Choroid plexus epithelial cell (primary cell): ENCODE results near the gene DEPDC5.

Experiments
- DNase-seq: peaks from one replicate; pipeline ENCODE4 v3.0.0-alpha.2; 2010; ENCODE audit warnings: low read depth
- H3K4me3 ChIP-seq: 2 replicates; pipeline ENCODE4 v1.5.1; 2011; ENCODE audit warnings: low read depth, mild to moderate bottlenecking, control low read depth, low read length, moderate library complexity
- TF ChIP-seq, protein P1 (sequence below): conservative IDR thresholded peaks from 2 replicates; pipeline ENCODE4 v1.5.1; 2011; ENCODE audit warnings: low read depth, mild to moderate bottlenecking, control low read depth, inconsistent platforms, low read length, moderate library complexity

The DEPDC5 gene

DNA sequence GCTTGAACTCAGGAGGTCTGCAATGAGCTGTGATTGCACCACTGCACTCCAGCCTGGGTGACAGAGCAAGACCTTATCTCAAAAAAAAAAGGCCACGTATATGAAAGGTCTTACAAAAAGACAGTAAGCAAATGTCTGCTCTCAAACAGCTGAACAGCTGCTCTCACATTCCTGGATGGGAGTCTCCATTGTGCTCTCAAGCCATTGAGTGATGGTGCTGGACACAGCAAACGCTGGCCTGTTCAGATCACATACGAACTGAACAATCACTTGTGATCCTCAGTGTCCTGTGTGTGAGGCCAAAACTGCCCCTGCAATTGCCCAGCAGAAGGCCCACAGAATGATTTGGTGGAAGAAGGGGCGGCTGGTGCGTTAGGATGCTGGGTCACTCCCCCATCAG is 156.2 kb downstream of the DEPDC5 start:
- no peak for DNase-seq
- TF ChIP-seq, protein P1, sequence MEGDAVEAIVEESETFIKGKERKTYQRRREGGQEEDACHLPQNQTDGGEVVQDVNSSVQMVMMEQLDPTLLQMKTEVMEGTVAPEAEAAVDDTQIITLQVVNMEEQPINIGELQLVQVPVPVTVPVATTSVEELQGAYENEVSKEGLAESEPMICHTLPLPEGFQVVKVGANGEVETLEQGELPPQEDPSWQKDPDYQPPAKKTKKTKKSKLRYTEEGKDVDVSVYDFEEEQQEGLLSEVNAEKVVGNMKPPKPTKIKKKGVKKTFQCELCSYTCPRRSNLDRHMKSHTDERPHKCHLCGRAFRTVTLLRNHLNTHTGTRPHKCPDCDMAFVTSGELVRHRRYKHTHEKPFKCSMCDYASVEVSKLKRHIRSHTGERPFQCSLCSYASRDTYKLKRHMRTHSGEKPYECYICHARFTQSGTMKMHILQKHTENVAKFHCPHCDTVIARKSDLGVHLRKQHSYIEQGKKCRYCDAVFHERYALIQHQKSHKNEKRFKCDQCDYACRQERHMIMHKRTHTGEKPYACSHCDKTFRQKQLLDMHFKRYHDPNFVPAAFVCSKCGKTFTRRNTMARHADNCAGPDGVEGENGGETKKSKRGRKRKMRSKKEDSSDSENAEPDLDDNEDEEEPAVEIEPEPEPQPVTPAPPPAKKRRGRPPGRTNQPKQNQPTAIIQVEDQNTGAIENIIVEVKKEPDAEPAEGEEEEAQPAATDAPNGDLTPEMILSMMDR: no peak
- no peak overlapping the region for H3K4me3 ChIP-seq

DNA sequence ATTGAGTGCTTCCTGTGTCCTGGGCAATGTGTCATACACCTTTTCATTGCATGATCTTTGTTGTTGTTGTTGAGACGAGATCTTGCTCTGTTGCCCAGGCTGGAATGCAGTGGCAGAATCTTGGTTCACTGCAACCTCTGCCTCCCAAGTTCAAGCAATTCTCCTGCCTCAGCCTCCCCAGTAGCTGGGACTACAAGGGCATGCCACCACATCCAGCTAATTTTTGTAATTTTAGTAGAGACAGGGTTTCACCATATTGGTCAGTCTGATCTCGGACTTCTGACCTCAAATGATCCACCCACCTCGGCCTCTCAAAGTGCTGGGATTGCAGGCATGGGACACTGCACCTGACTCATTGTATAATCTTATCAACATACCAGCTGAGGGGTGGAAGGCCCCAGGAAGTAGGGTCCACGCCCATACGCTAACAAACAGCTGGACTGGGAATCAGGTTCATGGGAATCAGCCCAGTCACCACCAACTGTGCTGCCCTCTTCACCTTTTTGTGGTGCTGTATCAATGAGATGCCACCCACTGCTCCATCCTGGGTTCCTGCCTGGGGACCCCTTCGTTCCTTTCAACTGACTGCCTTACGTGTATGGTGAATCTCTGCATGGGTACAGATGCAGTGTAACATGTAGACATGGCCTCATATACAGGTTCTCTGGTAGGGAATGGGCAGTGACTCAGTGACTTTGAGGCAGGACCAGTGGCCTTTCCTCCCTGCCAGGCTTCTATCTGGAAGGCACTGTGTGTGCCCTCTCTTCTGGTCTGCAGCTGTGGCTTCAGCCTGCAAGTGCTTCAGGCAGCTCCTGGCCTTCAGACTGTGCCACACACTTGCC is 158.0 kb downstream of the DEPDC5 start:
- DNase-seq: no peak
- TF ChIP-seq, protein P1: no peak
- no peak overlapping the region for H3K4me3 ChIP-seq

DNA sequence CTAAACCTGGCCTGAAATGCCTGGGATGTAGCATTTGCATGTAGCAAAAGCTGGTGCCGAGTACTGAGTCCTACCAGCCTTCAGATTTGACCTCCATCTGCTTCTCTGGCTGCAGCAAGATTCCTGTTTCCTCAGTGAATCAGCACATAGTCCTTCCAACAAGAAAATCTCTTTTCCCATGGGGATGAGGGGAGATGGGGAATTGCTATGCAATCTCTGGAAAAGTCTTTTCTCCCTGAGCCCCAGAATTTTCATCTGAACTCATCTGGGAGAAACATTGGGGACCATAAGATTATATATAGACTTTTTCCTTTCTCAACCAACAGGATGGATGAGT is 158.6 kb downstream of the DEPDC5 start:
- DNase-seq: no peak
- no peak overlapping the region for H3K4me3 ChIP-seq
- TF ChIP-seq, protein P1: no peak

DNA sequence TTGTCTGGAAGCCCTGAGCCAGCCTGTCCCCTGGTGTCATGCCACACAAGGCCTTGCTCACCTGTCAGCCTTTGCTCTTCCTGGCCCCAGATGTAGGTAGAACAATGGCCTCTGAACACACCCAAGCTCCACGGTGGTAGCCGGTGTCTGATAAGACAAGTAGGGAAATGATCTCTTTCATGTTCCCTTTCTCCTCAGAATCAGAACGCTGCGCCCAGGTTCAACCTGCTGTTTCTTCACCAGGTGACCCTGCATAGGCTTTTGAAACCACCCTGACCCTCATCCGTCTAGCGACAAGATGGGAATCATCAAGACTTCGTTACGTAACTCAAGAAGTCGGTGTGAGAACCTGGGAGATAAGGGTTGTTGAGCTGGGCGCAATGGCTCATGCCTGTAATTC is 161.8 kb downstream of the DEPDC5 start:
- no peak overlapping the region for H3K4me3 ChIP-seq
- TF ChIP-seq, protein P1: no peak
- no peak for DNase-seq

DNA sequence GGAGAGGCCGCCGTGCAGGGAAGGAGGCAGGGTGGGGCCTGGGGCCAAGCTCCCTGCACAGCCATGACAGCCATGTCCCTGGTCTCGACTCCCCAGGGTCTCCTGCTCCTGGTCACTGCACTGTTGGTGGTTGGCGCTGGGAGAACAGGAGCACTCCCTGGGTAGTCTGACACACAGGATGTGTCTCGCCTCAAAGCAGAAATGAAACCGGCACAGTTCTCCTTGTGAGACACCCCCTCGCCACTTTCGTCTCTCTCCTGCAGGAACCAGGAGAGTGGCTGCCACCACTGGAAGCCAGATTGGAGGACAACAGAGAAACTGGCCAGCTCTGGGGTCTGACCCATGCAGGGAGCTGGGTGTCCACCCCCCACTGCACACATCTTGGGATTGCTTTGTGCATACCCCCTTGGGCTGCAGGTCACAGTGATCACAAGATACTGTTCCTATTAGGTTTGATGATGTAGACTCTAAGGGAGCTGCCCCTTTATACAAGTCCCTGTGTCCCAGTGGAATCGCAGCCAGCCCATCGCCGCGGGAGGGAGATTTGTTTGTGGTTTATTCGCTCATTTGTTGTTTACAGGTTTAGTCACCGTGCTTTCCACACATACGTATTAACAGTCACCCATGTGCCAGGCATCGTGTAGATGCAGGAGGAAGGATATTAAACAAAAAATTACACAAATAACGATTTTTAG is 163.6 kb downstream of the DEPDC5 start:
- no peak overlapping the region for H3K4me3 ChIP-seq
- DNase-seq: no peak
- TF ChIP-seq, protein P1: no peak

DNA sequence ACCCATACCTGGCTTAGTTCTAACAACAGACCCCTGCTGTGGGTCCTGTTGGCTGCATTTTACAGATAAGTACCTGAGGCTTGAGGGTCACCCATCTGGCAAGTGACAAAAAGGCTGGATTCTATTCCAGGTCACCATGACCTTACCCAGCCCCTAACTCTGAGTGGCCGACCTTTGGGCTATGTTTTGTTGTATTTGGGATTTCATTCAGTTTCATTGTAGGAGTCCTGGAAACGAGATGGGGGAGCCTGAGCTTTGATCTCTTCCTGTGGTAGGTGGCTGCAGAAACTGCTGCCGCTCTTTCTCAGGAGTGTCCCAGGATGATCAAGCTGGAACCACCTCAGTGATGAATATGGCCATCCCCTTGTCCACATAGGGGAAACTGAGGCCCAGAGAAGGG is 165.9 kb downstream of the DEPDC5 start:
- no peak overlapping the region for H3K4me3 ChIP-seq
- TF ChIP-seq, protein P1: no peak
- no peak for DNase-seq

DNA sequence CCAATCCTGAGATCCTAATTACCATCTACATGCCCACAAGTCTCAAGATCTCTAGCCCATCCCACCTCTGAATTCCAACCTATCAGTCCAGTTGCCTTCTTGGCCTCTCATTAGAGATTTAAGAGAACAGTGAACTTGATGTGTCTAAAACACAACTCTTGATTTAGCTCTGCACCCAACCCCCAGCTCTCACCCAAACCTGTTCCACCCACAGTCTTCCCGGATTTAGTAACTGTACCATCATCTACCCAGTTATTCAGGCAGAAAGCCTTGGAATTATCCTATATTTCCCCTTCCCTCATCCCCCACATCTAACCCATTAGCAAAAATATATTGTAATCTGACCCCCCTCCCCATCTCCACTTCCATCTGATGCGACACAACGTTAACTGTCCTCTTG is 166.5 kb downstream of the DEPDC5 start:
- no peak overlapping the region for H3K4me3 ChIP-seq
- TF ChIP-seq, protein P1: no peak
- no peak for DNase-seq
